ENCODE measurements around the gene CCNA1. TPM values are rescaled to one million over a fixed set of nuclear protein-coding genes. Genes with fewer than 3 reads are reported as not detected.

Gene CCNA1
- total RNA-seq, 1 experiment from 2014 or later = not detected

- Histone ChIP-seq H3K27me3 (ENCODE audit: control insufficient read depth, insufficient read depth, low read length) (no peaks in the 10 kb centered on the region), H3K4me3 (ENCODE audit: low read depth in 2 of 2, low read length in 2 of 2) (no peak overlapping the region), H3K36me3 (ENCODE audit: control insufficient read depth, insufficient read depth, low read length) (no peaks in the 10 kb centered on the region), H3K27ac (ENCODE audit: low read length) (no peak overlapping the region), H3K4me1 (ENCODE audit: control insufficient read depth, insufficient read depth, low read length) (no peaks in the 10 kb centered on the region), H3K9me3 (ENCODE audit: control insufficient read depth, insufficient read depth, low read depth, low read length) (no peaks in the 10 kb centered on the region)
- no peak for TF ChIP-seq TCF7L2 (IDR thresholded peaks at IDR 0.05; ENCODE audit: low read depth, low read length)
- TF ChIP-seq POLR2AphosphoS5 (IDR thresholded peaks at IDR 0.05; ENCODE audit: low read depth, low read length) = no peak
- TF ChIP-seq SIN3A (IDR thresholded peaks at IDR 0.05; ENCODE audit: borderline replicate concordance, insufficient read depth, low read depth, low read length) = no peak
- no peak for TF ChIP-seq CTCF (IDR thresholded peaks at IDR 0.05)
- no peak for TF ChIP-seq REST (IDR thresholded peaks at IDR 0.05; ENCODE audit: insufficient read depth in 1 of 2, low read depth in 2 of 2, low read length in 1 of 2)
- no TSS peak for BruUV-seq (replicated peaks)
- ChIA-PET POLR2A (no interaction called here), CTCF (no interaction called here)
- intact Hi-C loops (cut with micrococcal nuclease; ENCODE audit: unreplicated experiment) = no loop called here
- ATAC-seq (no peak), DNase-seq (ENCODE audit: low read depth, low spot score) (no peak)
- in situ Hi-C loops (cut with HindIII; ENCODE audit: low pct_unique_long_range_greater_than_20kb, low sequenced_read_pairs) = no loop called here
Observed at GRCh38 chr13:36454121-36454520, 21.8 kb downstream of the CCNA1 start.

GRCh38 chr13:36454987-36455386 is 22.7 kb downstream of the CCNA1 start:
- in situ Hi-C loops (cut with HindIII; ENCODE audit: low pct_unique_long_range_greater_than_20kb, low sequenced_read_pairs) = no loop called here
- H3K4me3 ChIP-seq (ENCODE audit: low read depth in 2 of 2, low read length in 2 of 2) = no peak overlapping the region
- no peaks in the 10 kb centered on the region for H3K4me1 ChIP-seq (ENCODE audit: control insufficient read depth, insufficient read depth, low read length)
- intact Hi-C loops (cut with micrococcal nuclease; ENCODE audit: unreplicated experiment) = no loop called here
- BruUV-seq (replicated peaks) = no TSS peak
- no peak for DNase-seq (ENCODE audit: low read depth, low spot score)
- H3K27ac ChIP-seq (ENCODE audit: low read length) = no peak overlapping the region
- no peak for ATAC-seq
- TF ChIP-seq SIN3A (IDR thresholded peaks at IDR 0.05; ENCODE audit: borderline replicate concordance, insufficient read depth, low read depth, low read length) (no peak), TCF7L2 (IDR thresholded peaks at IDR 0.05; ENCODE audit: low read depth, low read length) (no peak), POLR2AphosphoS5 (IDR thresholded peaks at IDR 0.05; ENCODE audit: low read depth, low read length) (no peak)
- H3K36me3 ChIP-seq (ENCODE audit: control insufficient read depth, insufficient read depth, low read length) = no peaks in the 10 kb centered on the region
- POLR2A ChIA-PET = no interaction called here
- H3K27me3 ChIP-seq (ENCODE audit: control insufficient read depth, insufficient read depth, low read length) = no peaks in the 10 kb centered on the region
- H3K9me3 ChIP-seq (ENCODE audit: control insufficient read depth, insufficient read depth, low read depth, low read length) = no peaks in the 10 kb centered on the region
- CTCF ChIA-PET = no interaction called here

- Histone ChIP-seq H3K4me3 (ENCODE audit: low read depth in 2 of 2, low read length in 2 of 2) (no peak overlapping the region), H3K27me3 (ENCODE audit: control insufficient read depth, insufficient read depth, low read length) (no peaks in the 10 kb centered on the region), H3K9me3 (ENCODE audit: control insufficient read depth, insufficient read depth, low read depth, low read length) (no peaks in the 10 kb centered on the region), H3K4me1 (ENCODE audit: control insufficient read depth, insufficient read depth, low read length) (no peaks in the 10 kb centered on the region), H3K36me3 (ENCODE audit: control insufficient read depth, insufficient read depth, low read length) (no peaks in the 10 kb centered on the region), H3K27ac (ENCODE audit: low read length) (no peak overlapping the region)
- TF ChIP-seq CTCF (IDR thresholded peaks at IDR 0.05) (no peak), REST (IDR thresholded peaks at IDR 0.05; ENCODE audit: insufficient read depth in 1 of 2, low read depth in 2 of 2, low read length in 1 of 2) (no peak), POLR2AphosphoS5 (IDR thresholded peaks at IDR 0.05; ENCODE audit: low read depth, low read length) (no peak), TCF7L2 (IDR thresholded peaks at IDR 0.05; ENCODE audit: low read depth, low read length) (no peak), SIN3A (IDR thresholded peaks at IDR 0.05; ENCODE audit: borderline replicate concordance, insufficient read depth, low read depth, low read length) (no peak)
- DNase-seq (ENCODE audit: low read depth, low spot score) (no peak), ATAC-seq (no peak)
- in situ Hi-C loops (cut with HindIII; ENCODE audit: low pct_unique_long_range_greater_than_20kb, low sequenced_read_pairs) = no loop called here
- ChIA-PET POLR2A (no interaction called here), CTCF (no interaction called here)
- intact Hi-C loops (cut with micrococcal nuclease; ENCODE audit: unreplicated experiment) = no loop called here
- no TSS peak for BruUV-seq (replicated peaks)
Observed at GRCh38 chr13:36456577-36456976, 24.3 kb downstream of the CCNA1 start.

Data from Panc1 (cell line).